A549 (cell line): ENCODE results near the gene SF3A2. TPM values are rescaled to one million over a fixed set of nuclear protein-coding genes. Genes with fewer than 3 reads are reported as not detected.

Source experiments
- ATAC-seq, 2 experiments: fragments of 200-7000 bp in 1 of 2; fragments of >200 bp in 1 of 2; cut with Nextera tagmentation in 1 of 2; cut with Tn5 transposase in 1 of 2; 3 replicates each; pipeline versions ENCODE4 v1.8.0 to v1.9.1; 2018 to 2020; ENCODE audit warnings: mild to moderate bottlenecking in 1 of 2, moderate library complexity in 1 of 2
- CTCF ChIA-PET: fragments of 300-600 bp; sonication (Branson Sonifier 250); formaldehyde crosslinking; extraction: SDS; loops from one replicate; lab custom pipeline; 2021; ENCODE audit warnings: antibody characterized with exemption, inconsistent platforms; lab: Yijun Ruan, JAX
- POLR2A ChIA-PET: fragments of 350-600 bp; formaldehyde crosslinking; extraction: SDS; loops from one replicate; lab custom pipeline; 2021; ENCODE audit warnings: antibody characterized with exemption, inconsistent platforms; lab: Yijun Ruan, JAX
- DNase-seq, 2 experiments: peaks; one replicate each; pipeline versions ENCODE4 v3.0.0 to v3.0.0-alpha.2; 2011 to 2016; ENCODE audit warnings: low read depth in 1 of 2, low spot score in 1 of 2
- FAIRE-seq: peaks from 2 replicates; lab custom pipeline; 2011; peaks lifted over from hg19 to GRCh38; lab: Jason Lieb, UNC
- H3K27ac ChIP-seq, 2 experiments: fragments of >200 bp; sonication (Bioruptor Twin); formaldehyde crosslinking; 3 replicates each; pipeline ENCODE4 v1.5.1; 2016 to 2017
- H3K4me1 ChIP-seq: fragments of >200 bp; sonication (Bioruptor Twin); formaldehyde crosslinking; 3 replicates; pipeline ENCODE4 v1.6.1; 2016
- H3K4me2 ChIP-seq: fragments of >200 bp; sonication (Bioruptor Twin); formaldehyde crosslinking; 3 replicates; pipeline ENCODE4 v1.6.1; 2016
- H3K4me3 ChIP-seq: fragments of >200 bp; sonication (Bioruptor Twin); formaldehyde crosslinking; 3 replicates; pipeline ENCODE4 v1.5.1; 2016
- H3K9me3 ChIP-seq: fragments of >200 bp; sonication (Bioruptor Twin); formaldehyde crosslinking; 3 replicates; pipeline ENCODE4 v1.6.1; 2016
- ATOH8 ChIP-seq: fragments of 250-450 bp; sonication (Bioruptor Pico); IDR thresholded peaks from 2 replicates; pipeline ENCODE4 v1.5.0; 2020; ENCODE audit warnings: low read depth, mild to moderate bottlenecking, moderate library complexity
- CBX2 ChIP-seq: fragments of 200-600 bp; sonication (generic); IDR thresholded peaks from 2 replicates; pipeline ENCODE4 v1.6.1; 2016; ENCODE audit warnings: low read depth, mild to moderate bottlenecking, borderline replicate concordance
- CHD2 ChIP-seq: fragments of 150-350 bp; IDR thresholded peaks from 2 replicates; pipeline ENCODE4 v1.6.1; 2014; ENCODE audit warnings: low read length; ENCODE audit not compliant: partially characterized antibody
- CTCF ChIP-seq: fragments of >200 bp; sonication (Bioruptor Twin); formaldehyde crosslinking; IDR thresholded peaks from 3 replicates; pipeline ENCODE4 v1.5.1; 2016
- ESRRA ChIP-seq: fragments of 150-350 bp; IDR thresholded peaks from 2 replicates; pipeline ENCODE4 v1.6.1; 2014; ENCODE audit warnings: mild to moderate bottlenecking, low read length, borderline replicate concordance
- FOSB ChIP-seq: fragments of 250-450 bp; sonication (Bioruptor Pico); IDR thresholded peaks from 2 replicates; pipeline ENCODE4 v1.5.0; 2020; ENCODE audit warnings: mild to moderate bottlenecking, moderate library complexity
- HDAC2 ChIP-seq: fragments of 200-600 bp; sonication (generic); IDR thresholded peaks from 2 replicates; pipeline ENCODE4 v1.6.1; 2016
- HMGXB4 ChIP-seq: fragments of 250-450 bp; sonication (Bioruptor Pico); IDR thresholded peaks from 2 replicates; pipeline ENCODE4 v1.5.0; 2021; ENCODE audit warnings: mild to moderate bottlenecking, moderate library complexity, borderline replicate concordance
- HOXB13 ChIP-seq: fragments of 250-450 bp; sonication (Bioruptor Pico); IDR thresholded peaks from 2 replicates; pipeline ENCODE4 v1.5.0; 2020; ENCODE audit warnings: low read depth, mild to moderate bottlenecking, moderate library complexity
- JUN ChIP-seq, 2 experiments: fragments of >200 bp; sonication (Bioruptor Twin); formaldehyde crosslinking; IDR thresholded peaks; 2 replicates in 1 of 2; 3 replicates in 1 of 2; pipeline ENCODE4 v1.6.1; 2016 to 2017
- KDM5A ChIP-seq: fragments of 200-600 bp; sonication (generic); IDR thresholded peaks from 2 replicates; pipeline ENCODE4 v1.6.1; 2016; ENCODE audit warnings: antibody characterized with exemption, mild to moderate bottlenecking
- MYC ChIP-seq: IDR thresholded peaks from 2 replicates; pipeline ENCODE4 v1.6.1; 2012; ENCODE audit warnings: mild to moderate bottlenecking, inconsistent platforms, low read length, improper control_type of control experiment, borderline replicate concordance
- NFE2L2 ChIP-seq: fragments of 150-350 bp; conservative IDR thresholded peaks from 2 replicates; pipeline ENCODE4 v1.6.1; 2014; ENCODE audit warnings: low read length
- PBX3 ChIP-seq: IDR thresholded peaks from 2 replicates; pipeline ENCODE4 v1.6.1; 2012
- SMC3 ChIP-seq: fragments of >200 bp; sonication (Bioruptor Twin); formaldehyde crosslinking; IDR thresholded peaks from 3 replicates; pipeline ENCODE4 v1.6.1; 2018; ENCODE audit warnings: inconsistent platforms
- SREBF2 ChIP-seq: fragments of 450-650 bp; IDR thresholded peaks from 2 replicates; pipeline ENCODE4 v1.6.1; 2014; ENCODE audit warnings: mild to moderate bottlenecking, moderate library complexity
- TFCP2L1 ChIP-seq: fragments of 250-450 bp; sonication (Bioruptor Pico); IDR thresholded peaks from 2 replicates; pipeline ENCODE4 v1.5.0; 2021; ENCODE audit warnings: mild to moderate bottlenecking
- USF2 ChIP-seq: fragments of 450-650 bp; IDR thresholded peaks from 2 replicates; pipeline ENCODE4 v1.6.1; 2014; ENCODE audit warnings: antibody characterized with exemption
- ZSCAN20 ChIP-seq: fragments of 250-450 bp; sonication (Bioruptor Pico); IDR thresholded peaks from 2 replicates; pipeline ENCODE4 v1.8.0; 2022; ENCODE audit warnings: mild to moderate bottlenecking, moderate library complexity
- WGBS: methylation state at CpG from one replicate; pipeline ENCODE4 v1.1.6; 2017; ENCODE audit errors: missing lambda C conversion rate; 5-methylcytosine and 5-hydroxymethylcytosine counted together
- polyA plus RNA-seq, 4 experiments: library from polyadenylated mRNA; depleted of rRNA in 3 of 4; stranded (reverse); fragments of >200 nt; fragmentation: RNase III in 1 of 4; extraction: RNeasy Plus Mini Kit Qiagen cat#74134 plus additional on column Dnase treatment in 1 of 4; gene quantifications; 2 replicates in 3 of 4; 3 replicates in 1 of 4; pipeline ENCODE4 v1.2.3, GENCODE V29; 2011 to 2017

SF3A2 gene
- polyA plus RNA-seq, 2 of the 4 experiments (the other 2 are of a cell fraction), result 11.9 to 68.2 TPM

GRCh38 chr19:2248136-2249009 is 11.7 kb downstream of the SF3A2 start:
- FAIRE-seq (no peak), DNase-seq (no peak), ATAC-seq (no peak)
- POLR2A ChIA-PET, result interaction anchor here (0.7 kb wide), 1 partner anchor 32 kb away, joined by 5 read pairs; no protein-coding TSS in a partner anchor
- TF ChIP-seq HOXB13 (CRISPR knock-in tag) (no peak), TFCP2L1 (CRISPR knock-in tag) (no peak), ATOH8 (CRISPR knock-in tag) (no peak), ESRRA (no peak), CTCF (no peak), CBX2 (no peak), SREBF2 (no peak), MYC (no peak), SMC3 (no peak), NFE2L2 (no peak), USF2 (no peak), HMGXB4 (CRISPR knock-in tag) (no peak), JUN (IDR thresholded peaks at IDR 0.05) (no peak; a peak in 1 of 5 replicates), PBX3 (no peak), CHD2 (no peak), KDM5A (no peak), ZSCAN20 (CRISPR knock-in tag) (no peak), FOSB (CRISPR knock-in tag) (no peak), HDAC2 (no peak)
- WGBS, result 100% methylated on average over 3 of the region's 21 CpGs
- H3K9me3 ChIP-seq, result no peaks in the 10 kb centered on the region
- H3K4me2 ChIP-seq, result no peak overlapping the region
- CTCF ChIA-PET, result interaction anchor here (1.0 to 1.9 kb wide), 5 partner anchors 10 to 388 kb away, joined by 3 to 5 read pairs (median 3); partner anchors contain the start of gene PLEKHJ1
- H3K4me3 ChIP-seq, result no peak overlapping the region
- no peak overlapping the region for H3K27ac ChIP-seq
- H3K4me1 ChIP-seq, result peaks cover 19% of the 10 kb centered on the region
